Skeletal muscle tissue (tissue), 5 donors: ENCODE measurements around the gene P2RY4. TPM values are rescaled to one million over a fixed set of nuclear protein-coding genes. Genes with fewer than 3 reads are reported as not detected.
"Not testable (repeated sequence)": the region's sequence is repeated elsewhere in the genome, so short reads cannot be mapped to it uniquely, and the experiment has no call there.

Experiments
- H3K27ac ChIP-seq: one replicate; pipeline ENCODE4 v1.7.0; 2013; ENCODE audit warnings: mild to moderate bottlenecking, low read depth, low read length, inconsistent platforms
- H3K27me3 ChIP-seq, 3 donors: one replicate each; pipeline ENCODE4 v1.7.0; 2013; ENCODE audit warnings: low read length in 3 of 3; ENCODE audit not compliant: control insufficient read depth in 3 of 3, insufficient read depth in 3 of 3
- H3K36me3 ChIP-seq, 3 donors: one replicate each; pipeline ENCODE4 v1.7.0; 2013; ENCODE audit warnings: low read length in 3 of 3; ENCODE audit not compliant: control insufficient read depth in 3 of 3, insufficient read depth in 3 of 3
- H3K4me1 ChIP-seq, 3 donors: one replicate each; pipeline ENCODE4 v1.7.0; 2013; ENCODE audit warnings: low read length in 3 of 3, mild to moderate bottlenecking in 3 of 3; ENCODE audit not compliant: control insufficient read depth in 3 of 3, insufficient read depth in 3 of 3
- H3K4me3 ChIP-seq, 3 donors: one replicate each; pipeline ENCODE4 v1.7.0; 2013; ENCODE audit warnings: low read length in 3 of 3
- H3K9ac ChIP-seq, 3 donors: one replicate each; pipeline ENCODE4 v1.7.0; 2013; ENCODE audit warnings: low read length in 3 of 3, mild to moderate bottlenecking in 3 of 3, moderate library complexity in 2 of 3, low read depth in 1 of 3
- H3K9me3 ChIP-seq, 3 donors: one replicate each; pipeline ENCODE4 v1.7.0; 2013; ENCODE audit warnings: low read length in 3 of 3; ENCODE audit not compliant: control insufficient read depth in 3 of 3
- small RNA-seq: library from RNA; depleted of rRNA; stranded (forward); fragments of <200 nt; gene quantifications from one replicate; pipeline ENCODE3, GENCODE V24; 2014
- total RNA-seq: library from RNA; depleted of rRNA; stranded (reverse); fragments of >200 nt; gene quantifications from one replicate; pipeline ENCODE4 v1.2.3, GENCODE V29; 2014
- donor health status: Osteomylitis.

The P2RY4 gene
- total RNA-seq, 1 donor from 2014 or later, result not detected

DNA sequence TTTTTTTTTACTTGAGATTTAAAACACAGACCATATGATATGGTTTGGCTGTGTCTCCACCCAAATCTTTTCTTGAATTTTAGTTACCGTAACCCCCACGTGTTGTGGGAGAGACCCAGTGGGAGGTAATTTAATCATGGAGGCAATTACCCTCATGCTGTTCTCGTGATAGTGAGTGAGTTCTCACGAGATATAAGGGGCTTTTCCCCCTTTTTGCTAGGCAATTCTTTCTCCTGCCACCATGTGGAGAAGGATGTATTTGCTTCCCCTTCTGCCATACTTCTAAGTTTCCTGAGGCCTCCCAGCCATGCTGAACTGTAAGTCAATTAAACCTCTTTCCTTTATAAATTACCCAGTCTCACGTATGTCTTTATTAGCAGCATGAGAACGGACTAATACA is 50.4 kb downstream of the P2RY4 start:
- not testable (repeated sequence) for H3K4me3 ChIP-seq, H3K4me1 ChIP-seq, H3K27ac ChIP-seq, H3K36me3 ChIP-seq, H3K9ac ChIP-seq, H3K9me3 ChIP-seq, H3K27me3 ChIP-seq

DNA sequence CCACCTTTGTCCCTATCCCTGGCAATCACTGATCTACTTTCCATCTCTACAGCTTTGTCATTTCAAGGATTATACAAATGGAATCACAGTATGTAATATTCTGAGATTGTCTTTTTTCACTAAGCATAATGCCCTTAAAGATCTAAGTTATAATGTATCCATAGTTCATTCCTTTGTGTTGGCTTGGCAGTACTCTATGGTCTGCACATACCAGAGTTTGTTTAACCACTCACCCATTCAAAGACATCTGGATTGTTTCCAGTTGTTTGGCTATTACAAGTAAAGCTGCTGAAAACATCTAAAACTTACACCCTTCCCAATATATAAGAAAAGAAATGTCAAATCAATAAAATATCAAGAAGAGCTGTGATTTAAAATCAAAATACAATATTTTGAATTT is 51.5 kb downstream of the P2RY4 start:
- Histone ChIP-seq H3K36me3 (no peaks in the 10 kb centered on the region), H3K9ac (no peak overlapping the region), H3K4me3 (no peak overlapping the region), H3K27me3 (no peaks in the 10 kb centered on the region), H3K9me3 (no peaks in the 10 kb centered on the region), H3K27ac (no peak overlapping the region), H3K4me1 (no peaks in the 10 kb centered on the region)

Small RNA genes within 50 kb of the gene (small RNA-seq; reads per million reads assigned to genes)
- not detected for gene RNA5SP507

Other genes with a start within 250 kb of the P2RY4 start
- gene AWAT2, start 210.3 kb downstream of the P2RY4 start, total RNA-seq, result not detected
- gene OTUD6A, start 197.7 kb downstream of the P2RY4 start, total RNA-seq, result not detected
- 151 TPM for gene IGBP1, start 126.8 kb downstream of the P2RY4 start, total RNA-seq
- not detected for gene DGAT2L6, start 82.7 kb downstream of the P2RY4 start, total RNA-seq
- not detected for gene AWAT1, start 25.5 kb downstream of the P2RY4 start, total RNA-seq
- gene ARR3, start 8.1 kb upstream of the P2RY4 start, total RNA-seq, result not detected
- gene RAB41, start 22.0 kb upstream of the P2RY4 start, total RNA-seq, result not detected
- gene PDZD11, start 29.7 kb upstream of the P2RY4 start, total RNA-seq, result 14.1 TPM
- gene KIF4A, start 29.9 kb upstream of the P2RY4 start, total RNA-seq, result 3.7 TPM
- gene GDPD2, start 163.1 kb upstream of the P2RY4 start, total RNA-seq, result not detected
- 7.3 TPM for gene DLG3, start 184.6 kb upstream of the P2RY4 start, total RNA-seq